ENCODE measurements around the gene KRT12. TPM values are rescaled to one million over a fixed set of nuclear protein-coding genes. Genes with fewer than 3 reads are reported as not detected.

KRT12 gene
- total RNA-seq, 1 donor from 2014 or later = not detected

GRCh38 chr17:40824015-40824832 lies 42.8 kb downstream of the KRT12 start:
- Mint-ChIP-seq H3K9me3 (ENCODE audit: low read depth) (no peaks in the 10 kb centered on the region), H3K36me3 (ENCODE audit: insufficient read depth) (peaks cover 4% of the 10 kb centered on the region), H3K27ac (no peak overlapping the region), H3K4me3 (ENCODE audit: low read depth) (no peak overlapping the region), H3K4me1 (ENCODE audit: low read depth) (no peaks in the 10 kb centered on the region), H3K27me3 (peaks cover 40% of the 10 kb centered on the region)
- DNase-seq (ENCODE audit: low spot score, unreplicated experiment) = no peak
- TF ChIP-seq, protein P1, sequence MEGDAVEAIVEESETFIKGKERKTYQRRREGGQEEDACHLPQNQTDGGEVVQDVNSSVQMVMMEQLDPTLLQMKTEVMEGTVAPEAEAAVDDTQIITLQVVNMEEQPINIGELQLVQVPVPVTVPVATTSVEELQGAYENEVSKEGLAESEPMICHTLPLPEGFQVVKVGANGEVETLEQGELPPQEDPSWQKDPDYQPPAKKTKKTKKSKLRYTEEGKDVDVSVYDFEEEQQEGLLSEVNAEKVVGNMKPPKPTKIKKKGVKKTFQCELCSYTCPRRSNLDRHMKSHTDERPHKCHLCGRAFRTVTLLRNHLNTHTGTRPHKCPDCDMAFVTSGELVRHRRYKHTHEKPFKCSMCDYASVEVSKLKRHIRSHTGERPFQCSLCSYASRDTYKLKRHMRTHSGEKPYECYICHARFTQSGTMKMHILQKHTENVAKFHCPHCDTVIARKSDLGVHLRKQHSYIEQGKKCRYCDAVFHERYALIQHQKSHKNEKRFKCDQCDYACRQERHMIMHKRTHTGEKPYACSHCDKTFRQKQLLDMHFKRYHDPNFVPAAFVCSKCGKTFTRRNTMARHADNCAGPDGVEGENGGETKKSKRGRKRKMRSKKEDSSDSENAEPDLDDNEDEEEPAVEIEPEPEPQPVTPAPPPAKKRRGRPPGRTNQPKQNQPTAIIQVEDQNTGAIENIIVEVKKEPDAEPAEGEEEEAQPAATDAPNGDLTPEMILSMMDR (IDR thresholded peaks at IDR 0.05; ENCODE audit: unreplicated experiment) = no peak

- DNase-seq (ENCODE audit: low spot score, unreplicated experiment) = no peak
- Mint-ChIP-seq H3K4me3 (ENCODE audit: low read depth) (no peak within 1 kb of the TSS), H3K9me3 (ENCODE audit: low read depth) (no peaks in the 10 kb centered on the region), H3K27me3 (peaks cover 32% of the 10 kb centered on the region), H3K4me1 (ENCODE audit: low read depth) (peaks cover 1% of the 10 kb centered on the region), H3K36me3 (ENCODE audit: insufficient read depth) (peaks cover 7% of the 10 kb centered on the region), H3K27ac (no peak within 1 kb of the TSS)
- TF ChIP-seq, protein P1 (IDR thresholded peaks at IDR 0.05; ENCODE audit: unreplicated experiment) = no peak
These were observed 44.8 kb downstream of the KRT12 start, which contains the start of gene KRT10 for GRCh38 chr17:40822132-40822812. Gene KRT10, minus strand, starts transcription at chr17:40822614. Its CDS starts 29 bp downstream, at chr17:40822585.

DNA sequence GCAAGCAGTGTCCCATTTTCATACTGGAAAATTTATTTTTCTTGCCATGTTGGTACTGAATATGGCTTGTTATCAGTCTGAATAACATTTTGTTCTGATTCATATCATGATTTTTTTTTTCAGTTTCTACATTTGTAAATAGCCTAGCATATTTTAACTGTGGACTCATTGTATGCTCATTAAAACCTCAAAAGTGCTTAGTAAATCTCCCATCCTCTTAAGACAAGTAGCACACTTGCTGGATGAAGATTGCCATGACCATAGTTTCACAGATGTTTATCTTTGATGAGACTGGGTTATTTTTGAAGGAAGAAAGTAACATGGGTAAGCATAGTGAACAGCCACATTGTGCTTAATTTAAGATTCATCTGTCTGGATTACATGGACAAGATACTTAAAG lies 45.5 kb downstream of the KRT12 start:
- Mint-ChIP-seq H3K9me3 (ENCODE audit: low read depth) (no peaks in the 10 kb centered on the region), H3K27me3 (peaks cover 27% of the 10 kb centered on the region), H3K27ac (no peak overlapping the region), H3K4me1 (ENCODE audit: low read depth) (peaks cover 1% of the 10 kb centered on the region), H3K4me3 (ENCODE audit: low read depth) (no peak overlapping the region), H3K36me3 (ENCODE audit: insufficient read depth) (peaks cover 13% of the 10 kb centered on the region)
- DNase-seq (ENCODE audit: low spot score, unreplicated experiment) = no peak
- TF ChIP-seq, protein P1 (IDR thresholded peaks at IDR 0.05; ENCODE audit: unreplicated experiment) = no peak

DNA sequence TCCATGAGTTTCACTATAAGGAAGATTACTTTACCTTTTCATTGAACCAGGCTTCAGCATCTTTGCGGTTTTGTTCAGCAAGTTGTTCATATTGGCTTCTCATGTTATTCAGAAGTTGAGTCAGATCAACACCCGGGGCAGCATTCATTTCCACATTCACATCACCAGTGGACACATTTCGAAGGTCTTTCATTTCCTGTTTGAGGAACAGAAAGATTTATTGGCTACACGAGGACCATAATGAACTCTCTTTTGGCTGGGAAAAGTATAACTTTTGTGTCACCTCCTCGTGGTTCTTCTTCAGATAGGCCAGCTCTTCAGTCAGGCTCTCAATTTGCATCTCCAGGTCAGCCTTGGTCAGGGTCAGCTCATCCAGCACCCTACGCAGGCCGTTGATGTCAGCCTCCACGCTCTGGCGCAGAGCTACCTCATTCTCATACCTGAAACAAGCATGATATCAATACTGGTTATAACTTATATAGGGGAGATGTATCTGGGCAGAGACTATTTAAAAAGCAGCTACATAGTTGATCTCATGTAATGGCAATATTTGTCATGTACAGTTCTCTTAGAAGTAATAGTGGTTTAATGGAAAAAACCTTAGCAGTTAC lies 46.7 kb downstream of the KRT12 start:
- peak overlapping the region; percentile 81 for H3K4me3 Mint-ChIP-seq (ENCODE audit: low read depth)
- H3K9me3 Mint-ChIP-seq (ENCODE audit: low read depth) = no peaks in the 10 kb centered on the region
- DNase-seq (ENCODE audit: low spot score, unreplicated experiment) = no peak
- no peak overlapping the region for H3K27ac Mint-ChIP-seq
- H3K36me3 Mint-ChIP-seq (ENCODE audit: insufficient read depth) = peaks cover 14% of the 10 kb centered on the region
- TF ChIP-seq, protein P1 (IDR thresholded peaks at IDR 0.05; ENCODE audit: unreplicated experiment) = no peak
- peaks cover 1% of the 10 kb centered on the region for H3K4me1 Mint-ChIP-seq (ENCODE audit: low read depth)
- peaks cover 16% of the 10 kb centered on the region for H3K27me3 Mint-ChIP-seq

- no peak for DNase-seq (ENCODE audit: low spot score, unreplicated experiment)
- Mint-ChIP-seq H3K9me3 (ENCODE audit: low read depth) (no peaks in the 10 kb centered on the region), H3K36me3 (ENCODE audit: insufficient read depth) (peaks cover 14% of the 10 kb centered on the region), H3K4me3 (ENCODE audit: low read depth) (peak overlapping the region; percentile 81), H3K27me3 (peaks cover 15% of the 10 kb centered on the region), H3K4me1 (ENCODE audit: low read depth) (peaks cover 1% of the 10 kb centered on the region), H3K27ac (peak overlapping the region; percentile 90)
- TF ChIP-seq, protein P1 (IDR thresholded peaks at IDR 0.05; ENCODE audit: unreplicated experiment) = no peak
These were observed 47.4 kb downstream of the KRT12 start for GRCh38 chr17:40819528-40820125.
